GM23248 (cell line): ENCODE data around the gene OR1L6. TPM values are rescaled to one million over a fixed set of nuclear protein-coding genes. Genes with fewer than 3 reads are reported as not detected.

Experiments used
- DNase-seq: peaks from one replicate; pipeline ENCODE4 v3.0.0-alpha.2; 2015
- H2AFZ ChIP-seq: fragments of 200-600 bp; sonication (generic); 2 replicates; pipeline ENCODE4 v1.6.1; 2016; ENCODE audit warnings: antibody characterized with exemption
- H3F3A ChIP-seq: fragments of 200-600 bp; sonication (generic); 2 replicates; pipeline ENCODE4 v1.6.1; 2016; ENCODE audit warnings: mild to moderate bottlenecking, antibody characterized with exemption, mixed run types; ENCODE audit not compliant: insufficient read depth
- H3K27ac ChIP-seq: fragments of 200-600 bp; sonication (generic); 2 replicates; pipeline ENCODE4 v1.5.1; 2016; ENCODE audit warnings: mild to moderate bottlenecking
- H3K27me3 ChIP-seq: fragments of 200-600 bp; sonication (generic); replicated peaks from 2 replicates; pipeline ENCODE4 v1.6.1; 2016; ENCODE audit warnings: mild to moderate bottlenecking; ENCODE audit not compliant: insufficient read depth
- H3K36me3 ChIP-seq: fragments of 200-600 bp; sonication (generic); 2 replicates; pipeline ENCODE4 v1.6.1; 2016; ENCODE audit warnings: low read depth, mild to moderate bottlenecking
- H3K4me1 ChIP-seq: fragments of 200-600 bp; sonication (generic); 2 replicates; pipeline ENCODE4 v1.6.1; 2016; ENCODE audit warnings: mild to moderate bottlenecking; ENCODE audit not compliant: insufficient read depth
- H3K4me2 ChIP-seq: fragments of 200-600 bp; sonication (generic); one replicate; pipeline ENCODE4 v1.6.1; 2016; ENCODE audit warnings: mild to moderate bottlenecking; ENCODE audit not compliant: unreplicated experiment
- H3K4me3 ChIP-seq: fragments of 200-600 bp; sonication (generic); 2 replicates; pipeline ENCODE4 v1.5.1; 2016; ENCODE audit warnings: mild to moderate bottlenecking
- H3K79me2 ChIP-seq: fragments of 200-600 bp; sonication (generic); 2 replicates; pipeline ENCODE4 v1.6.1; 2016; ENCODE audit warnings: mild to moderate bottlenecking; ENCODE audit not compliant: insufficient read depth
- H3K9ac ChIP-seq: fragments of 200-600 bp; sonication (generic); 2 replicates; pipeline ENCODE4 v1.6.1; 2016; ENCODE audit warnings: mild to moderate bottlenecking
- H3K9me2 ChIP-seq: fragments of 200-600 bp; sonication (generic); 2 replicates; pipeline ENCODE4 v1.6.1; 2016; ENCODE audit warnings: mixed run types, mild to moderate bottlenecking, moderate library complexity; ENCODE audit not compliant: insufficient read depth
- H3K9me3 ChIP-seq: fragments of 200-600 bp; sonication (generic); one replicate; pipeline ENCODE4 v1.6.1; 2017; ENCODE audit warnings: low read depth
- H4K20me1 ChIP-seq: fragments of 200-600 bp; sonication (generic); 2 replicates; pipeline ENCODE4 v1.6.0; 2016; ENCODE audit not compliant: insufficient read depth
- EZH2 ChIP-seq: fragments of 200-600 bp; sonication (generic); IDR thresholded peaks from 2 replicates; pipeline ENCODE4 v1.6.1; 2018; ENCODE audit warnings: antibody characterized with exemption, mild to moderate bottlenecking; ENCODE audit not compliant: insufficient read depth, poor library complexity, severe bottlenecking
- EZH2phosphoT487 ChIP-seq: fragments of 200-600 bp; sonication (generic); IDR thresholded peaks from 2 replicates; pipeline ENCODE4 v1.6.1; 2018; ENCODE audit warnings: antibody characterized with exemption, moderate library complexity, mild to moderate bottlenecking, low read depth; ENCODE audit not compliant: insufficient read depth
- WGBS, 2 experiments: methylation state at CpG; one replicate each; pipeline ENCODE4 v1.1.6; 2015 to 2017; ENCODE audit warnings: low lambda C conversion rate in 2 of 2, low coverage in 1 of 2; ENCODE audit errors: missing lambda C conversion rate in 2 of 2; 5-methylcytosine and 5-hydroxymethylcytosine counted together
- in situ Hi-C: fragments of 300-500 bp; cut with MboI; formaldehyde crosslinking; loops from 2 replicates; pipeline ENCODE4 v1.15.0; 2020
- polyA plus RNA-seq: library from polyadenylated mRNA; unstranded; fragments of >200 nt; fragmentation: Nextera tagmentation; extraction: Ambion mirVana; gene quantifications from 2 replicates; pipeline ENCODE4 v1.2.1, GENCODE V29; 2016
- total RNA-seq: library from RNA; depleted of rRNA; stranded (reverse); fragments of >200 nt; shearing (Covaris generic); gene quantifications from 2 replicates; pipeline ENCODE4 v1.2.3, GENCODE V29; 2014; rRNA removed

OR1L6 gene, protein sequence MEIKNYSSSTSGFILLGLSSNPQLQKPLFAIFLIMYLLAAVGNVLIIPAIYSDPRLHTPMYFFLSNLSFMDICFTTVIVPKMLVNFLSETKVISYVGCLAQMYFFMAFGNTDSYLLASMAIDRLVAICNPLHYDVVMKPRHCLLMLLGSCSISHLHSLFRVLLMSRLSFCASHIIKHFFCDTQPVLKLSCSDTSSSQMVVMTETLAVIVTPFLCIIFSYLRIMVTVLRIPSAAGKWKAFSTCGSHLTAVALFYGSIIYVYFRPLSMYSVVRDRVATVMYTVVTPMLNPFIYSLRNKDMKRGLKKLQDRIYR
- total RNA-seq (not detected in 2 replicates), polyA plus RNA-seq (not detected in 2 replicates)

DNA sequence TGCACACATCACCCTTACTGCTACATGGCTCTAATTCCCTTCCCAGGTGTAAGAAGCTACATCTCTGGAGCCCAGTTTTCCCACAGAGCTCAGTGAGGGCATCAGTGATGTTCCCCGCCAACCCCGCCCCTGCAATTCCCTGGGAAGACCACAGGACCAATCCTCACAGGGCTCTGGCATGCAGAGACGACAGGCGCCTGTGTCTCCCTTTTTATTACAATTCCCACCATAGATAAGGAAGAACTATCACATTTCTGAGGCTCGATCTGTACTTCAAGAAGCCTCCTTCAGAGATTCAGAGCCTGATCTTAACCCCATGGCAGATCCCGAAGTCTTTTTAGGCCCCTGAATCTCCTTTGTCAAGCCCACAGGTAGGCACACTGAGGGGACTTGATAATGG lies at the start of gene OR1L6:
Gene OR1L6, plus strand, starts transcription at position 301 of the 400 bp plus-strand sequence. CDS start 7,545 bp downstream, outside the sequence.
- no peaks in the 10 kb centered on the region for H3K9me2 ChIP-seq
- H3K9me3 ChIP-seq = no peaks in the 10 kb centered on the region
- H4K20me1 ChIP-seq = no peaks in the 10 kb centered on the region
- H2AFZ ChIP-seq = no peak within 1 kb of the TSS
- no peaks in the 10 kb centered on the region for H3F3A ChIP-seq
- no peaks in the 10 kb centered on the region for H3K79me2 ChIP-seq
- WGBS, 2 experiments = 39 to 51% methylated on average over 6 of the region's 6 CpGs
- DNase-seq = no peak
- no peaks in the 10 kb centered on the region for H3K27me3 ChIP-seq
- H3K4me3 ChIP-seq = no peak within 1 kb of the TSS
- H3K36me3 ChIP-seq = no peaks in the 10 kb centered on the region
- no peak within 1 kb of the TSS for H3K9ac ChIP-seq
- in situ Hi-C loops = no loop called here
- H3K27ac ChIP-seq = no peak within 1 kb of the TSS
- no peaks in the 10 kb centered on the region for H3K4me1 ChIP-seq
- TF ChIP-seq EZH2phosphoT487 (no peak), EZH2 (no peak)
- no peak within 1 kb of the TSS for H3K4me2 ChIP-seq

- Histone ChIP-seq H3K4me2 (no peak overlapping the region), H3K4me3 (no peak overlapping the region), H3K79me2 (no peaks in the 10 kb centered on the region), H3K9ac (no peak overlapping the region), H3K4me1 (no peaks in the 10 kb centered on the region), H3K27me3 (no peaks in the 10 kb centered on the region), H3K9me2 (no peaks in the 10 kb centered on the region), H2AFZ (no peak overlapping the region), H3K27ac (no peak overlapping the region), H3K36me3 (no peaks in the 10 kb centered on the region), H3F3A (no peaks in the 10 kb centered on the region), H4K20me1 (no peaks in the 10 kb centered on the region), H3K9me3 (no peaks in the 10 kb centered on the region)
- DNase-seq = peak; percentile 45
- TF ChIP-seq EZH2phosphoT487 = no peak
- TF ChIP-seq EZH2 = no peak
- WGBS, 2 experiments = 83 to 92% methylated on average over 1 of the region's 1 CpG
- in situ Hi-C loops = no loop called here
Measured at GRCh38 chr9:122695696-122696095, 46.4 kb upstream of the OR1L6 start.

GRCh38 chr9:122718038-122718437 lies 24.1 kb upstream of the OR1L6 start:
- no peaks in the 10 kb centered on the region for H3F3A ChIP-seq
- in situ Hi-C loops = no loop called here
- H3K4me2 ChIP-seq = no peak overlapping the region
- H2AFZ ChIP-seq = no peak overlapping the region
- no peaks in the 10 kb centered on the region for H3K27me3 ChIP-seq
- H3K4me3 ChIP-seq = no peak overlapping the region
- no peak overlapping the region for H3K9ac ChIP-seq
- no peaks in the 10 kb centered on the region for H3K36me3 ChIP-seq
- TF ChIP-seq EZH2phosphoT487 = no peak
- no peak for TF ChIP-seq EZH2
- 44 to 46% methylated on average over 7 of the region's 7 CpGs for WGBS, 2 experiments
- H3K9me2 ChIP-seq = no peaks in the 10 kb centered on the region
- DNase-seq = no peak
- no peaks in the 10 kb centered on the region for H3K4me1 ChIP-seq
- no peaks in the 10 kb centered on the region for H3K79me2 ChIP-seq
- no peak overlapping the region for H3K27ac ChIP-seq
- no peaks in the 10 kb centered on the region for H3K9me3 ChIP-seq
- no peaks in the 10 kb centered on the region for H4K20me1 ChIP-seq

DNA sequence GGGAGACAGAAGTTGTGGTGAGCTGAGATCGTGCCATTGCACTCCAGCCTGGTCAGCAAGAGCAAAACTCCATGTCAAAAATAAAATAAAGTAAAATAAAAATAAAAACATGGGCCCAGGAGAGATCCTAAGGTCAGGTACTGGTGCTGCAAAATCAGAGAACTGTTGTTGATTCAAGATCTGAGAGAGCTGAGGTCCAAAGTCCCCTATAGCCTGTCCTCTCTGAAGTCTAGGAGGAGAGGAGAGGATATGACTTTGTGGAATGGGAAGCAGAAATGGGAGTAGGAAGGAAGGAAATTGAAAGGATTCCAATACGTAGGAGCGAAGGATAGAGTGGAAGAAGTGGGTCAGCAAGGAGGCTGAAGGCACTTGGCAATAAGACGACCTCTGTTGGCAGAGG lies 22.9 kb upstream of the OR1L6 start:
- H3K4me3 ChIP-seq = no peak overlapping the region
- no peak overlapping the region for H2AFZ ChIP-seq
- no peaks in the 10 kb centered on the region for H3K27me3 ChIP-seq
- H3K9ac ChIP-seq = no peak overlapping the region
- H3K27ac ChIP-seq = no peak overlapping the region
- H3K79me2 ChIP-seq = no peaks in the 10 kb centered on the region
- TF ChIP-seq EZH2phosphoT487 (no peak), EZH2 (no peak)
- no peaks in the 10 kb centered on the region for H3F3A ChIP-seq
- no peaks in the 10 kb centered on the region for H3K9me3 ChIP-seq
- H3K9me2 ChIP-seq = no peaks in the 10 kb centered on the region
- WGBS, 2 experiments = 40 to 43% methylated on average over 4 of the region's 4 CpGs
- no peaks in the 10 kb centered on the region for H3K4me1 ChIP-seq
- H3K4me2 ChIP-seq = no peak overlapping the region
- DNase-seq = no peak
- H4K20me1 ChIP-seq = no peaks in the 10 kb centered on the region
- in situ Hi-C loops = no loop called here
- no peaks in the 10 kb centered on the region for H3K36me3 ChIP-seq
